Liver (tissue), 9 donors: Measurements from ENCODE around the gene MS4A6E. TPM values are rescaled to one million over a fixed set of nuclear protein-coding genes. Genes with fewer than 3 reads are reported as not detected.

Source experiments
- DNase-seq: peaks from one replicate; pipeline ENCODE4 v3.0.0-alpha.2; 2017; ENCODE audit warnings: low spot score
- H3K27ac ChIP-seq, 2 donors: one replicate each; pipeline ENCODE4 v1.7.0; 2013; ENCODE audit warnings: inconsistent platforms in 2 of 2, low read length in 2 of 2, control low read depth in 1 of 2, low read depth in 1 of 2, mild to moderate bottlenecking in 1 of 2
- H3K27me3 ChIP-seq, 4 donors: one replicate each; pipeline versions ENCODE4 v1.6.1 to v1.7.0; 2013; ENCODE audit warnings: low read length in 3 of 4, inconsistent platforms in 1 of 4, mild to moderate bottlenecking in 1 of 4, moderate library complexity in 1 of 4; ENCODE audit not compliant: control insufficient read depth in 4 of 4, insufficient read depth in 4 of 4
- H3K36me3 ChIP-seq, 4 donors: one replicate each; pipeline versions ENCODE4 v1.6.1 to v1.7.0; 2013; ENCODE audit warnings: low read length in 3 of 4, mild to moderate bottlenecking in 3 of 4, low read depth in 1 of 4, moderate library complexity in 1 of 4; ENCODE audit not compliant: control insufficient read depth in 4 of 4, insufficient read depth in 3 of 4
- H3K4me1 ChIP-seq, 4 donors: one replicate each; pipeline versions ENCODE4 v1.6.1 to v1.7.0; 2013; ENCODE audit warnings: low read length in 3 of 4, mild to moderate bottlenecking in 3 of 4, moderate library complexity in 1 of 4; ENCODE audit not compliant: control insufficient read depth in 4 of 4, insufficient read depth in 4 of 4
- H3K4me3 ChIP-seq, 3 donors: one replicate each; pipeline versions ENCODE4 v1.6.1 to v1.7.0; 2013; ENCODE audit warnings: low read length in 3 of 3, control low read depth in 1 of 3, low read depth in 1 of 3, mild to moderate bottlenecking in 1 of 3
- H3K9ac ChIP-seq, 2 donors: one replicate each; pipeline ENCODE4 v1.7.0; 2013; ENCODE audit warnings: low read length in 2 of 2, mild to moderate bottlenecking in 2 of 2, moderate library complexity in 2 of 2, control low read depth in 1 of 2, low read depth in 1 of 2
- H3K9me3 ChIP-seq, 4 donors: one replicate each; pipeline versions ENCODE4 v1.6.1 to v1.7.0; 2013; ENCODE audit warnings: low read length in 3 of 4; ENCODE audit not compliant: control insufficient read depth in 4 of 4
- ATF3 ChIP-seq: IDR thresholded peaks from 2 replicates; pipeline ENCODE4 v1.6.1; 2016; ENCODE audit warnings: antibody characterized with exemption
- CTCF ChIP-seq: fragments of 150-350 bp; IDR thresholded peaks from 2 replicates; pipeline ENCODE4 v1.5.1; 2017; ENCODE audit warnings: improper control_type of control experiment, low read depth, low read length; ENCODE audit not compliant: missing input control
- EGR1 ChIP-seq, 2 donors: IDR thresholded peaks; 2 replicates each; pipeline ENCODE4 v1.6.1; 2016 to 2018; ENCODE audit warnings: antibody characterized with exemption in 2 of 2, low read depth in 2 of 2
- FOXA1 ChIP-seq: IDR thresholded peaks from 2 replicates; pipeline ENCODE4 v1.6.1; 2016; ENCODE audit warnings: antibody characterized with exemption
- FOXA2 ChIP-seq: IDR thresholded peaks from 2 replicates; pipeline ENCODE4 v1.6.1; 2016; ENCODE audit warnings: antibody characterized with exemption
- GABPA ChIP-seq, 2 donors: IDR thresholded peaks in 1 of 2; conservative IDR thresholded peaks in 1 of 2; 2 replicates each; pipeline ENCODE4 v1.6.1; 2016; ENCODE audit warnings: antibody characterized with exemption in 2 of 2, mild to moderate bottlenecking in 1 of 2, moderate library complexity in 1 of 2
- HNF4A ChIP-seq, 2 donors: conservative IDR thresholded peaks; 2 replicates each; pipeline ENCODE4 v1.6.1; 2016; ENCODE audit warnings: antibody characterized with exemption in 2 of 2, mild to moderate bottlenecking in 2 of 2
- HNF4G ChIP-seq: IDR thresholded peaks from 2 replicates; pipeline ENCODE4 v1.6.1; 2016; ENCODE audit warnings: antibody characterized with exemption
- JUND ChIP-seq, 2 donors: IDR thresholded peaks; 2 replicates each; pipeline ENCODE4 v1.6.1; 2016; ENCODE audit warnings: antibody characterized with exemption in 2 of 2
- MAX ChIP-seq: IDR thresholded peaks from 2 replicates; pipeline ENCODE4 v1.6.1; 2016; ENCODE audit warnings: antibody characterized with exemption
- RAD21 ChIP-seq, 2 donors: IDR thresholded peaks; 2 replicates each; pipeline ENCODE4 v1.6.1; 2016; ENCODE audit warnings: antibody characterized with exemption in 2 of 2, mild to moderate bottlenecking in 2 of 2
- REST ChIP-seq: IDR thresholded peaks from 2 replicates; pipeline ENCODE4 v1.6.1; 2016; ENCODE audit warnings: antibody characterized with exemption, mild to moderate bottlenecking
- RXRA ChIP-seq, 2 donors: IDR thresholded peaks; 2 replicates each; pipeline ENCODE4 v1.6.1; 2017 to 2018; ENCODE audit warnings: antibody characterized with exemption in 2 of 2, mild to moderate bottlenecking in 1 of 2
- SP1 ChIP-seq: IDR thresholded peaks from 2 replicates; pipeline ENCODE4 v1.6.1; 2018; ENCODE audit warnings: antibody characterized with exemption, mild to moderate bottlenecking
- TAF1 ChIP-seq: conservative IDR thresholded peaks from 2 replicates; pipeline ENCODE4 v1.6.1; 2016; ENCODE audit warnings: antibody characterized with exemption, mild to moderate bottlenecking
- YY1 ChIP-seq: IDR thresholded peaks from 2 replicates; pipeline ENCODE4 v1.6.1; 2016; ENCODE audit warnings: antibody characterized with exemption, mild to moderate bottlenecking
- WGBS: extraction: QIAGEN DNeasy Blood & Tissue Kit; methylation state at CpG from one replicate; pipeline ENCODE4 v1.1.7; 2013; 5-methylcytosine and 5-hydroxymethylcytosine counted together
- polyA plus RNA-seq, 2 donors: library from polyadenylated mRNA; stranded (reverse) in 1 of 2; unstranded in 1 of 2; fragments of 200-250 nt in 1 of 2; fragments of >200 nt in 1 of 2; fragmentation: Nextera tagmentation in 1 of 2; extraction: Ambion mirVana in 1 of 2; gene quantifications; one replicate each; pipeline versions ENCODE4 v1.2.1 to v1.2.3, GENCODE V29; 2013 to 2015
- total RNA-seq, 2 donors: library from RNA; depleted of rRNA; stranded (reverse); fragments of >200 nt; gene quantifications; one replicate each; pipeline ENCODE4 v1.2.3, GENCODE V29; 2014
- donor health status: healthy.
- donor health status: healthy.
- donor health status: healthy.
- donor health status: healthy.
- donor health status: healthy.

The MS4A6E gene
- total and polyA plus RNA-seq, 4 donors, result 0.22 to 0.75 TPM; not detected in 2

GRCh38 chr11:60307507-60308195, 19.4 kb upstream of the MS4A6E start:
- H3K36me3 ChIP-seq, result no peaks in the 10 kb centered on the region
- no peak overlapping the region for H3K9ac ChIP-seq
- no peak for DNase-seq
- H3K4me1 ChIP-seq, result no peaks in the 10 kb centered on the region
- H3K9me3 ChIP-seq, result no peaks in the 10 kb centered on the region
- TF ChIP-seq GABPA (IDR thresholded peaks at IDR 0.05 in 1 of 2, conservative IDR thresholded peaks at IDR 0.05 in 1 of 2), result no peak
- TF ChIP-seq RAD21 (IDR thresholded peaks at IDR 0.05), result no peak
- no peak for TF ChIP-seq SP1
- TF ChIP-seq EGR1 (IDR thresholded peaks at IDR 0.05; ENCODE audit: low read depth in 2 of 2), result no peak
- no peak for TF ChIP-seq FOXA2
- no peak for TF ChIP-seq ATF3
- TF ChIP-seq FOXA1, result no peak
- TF ChIP-seq CTCF, result no peak
- TF ChIP-seq HNF4A (conservative IDR thresholded peaks at IDR 0.05), result no peak
- TF ChIP-seq RXRA (IDR thresholded peaks at IDR 0.05), result no peak
- no peak for TF ChIP-seq HNF4G
- no peak for TF ChIP-seq MAX
- TF ChIP-seq TAF1, result no peak
- TF ChIP-seq REST, result no peak
- no peaks in the 10 kb centered on the region for H3K27me3 ChIP-seq
- H3K27ac ChIP-seq, result no peak overlapping the region
- 79% methylated on average over 3 of the region's 3 CpGs for WGBS
- no peak overlapping the region for H3K4me3 ChIP-seq

- Histone ChIP-seq H3K4me3 (no peak overlapping the region), H3K27me3 (peaks cover 0 to 3% (median 2%) of the 10 kb centered on the region in 4 donors), H3K9ac (no peak overlapping the region), H3K27ac (no peak overlapping the region), H3K9me3 (no peaks in the 10 kb centered on the region), H3K36me3 (no peaks in the 10 kb centered on the region), H3K4me1 (no peaks in the 10 kb centered on the region)
- 47% methylated on average over 5 of the region's 5 CpGs for WGBS
- DNase-seq, result no peak
- TF ChIP-seq HNF4A (conservative IDR thresholded peaks at IDR 0.05), result no peak
- TF ChIP-seq MAX, result no peak
- TF ChIP-seq RXRA (IDR thresholded peaks at IDR 0.05), result no peak
- TF ChIP-seq YY1, result no peak
- no peak for TF ChIP-seq GABPA (IDR thresholded peaks at IDR 0.05 in 1 of 2, conservative IDR thresholded peaks at IDR 0.05 in 1 of 2)
- no peak for TF ChIP-seq SP1
- no peak for TF ChIP-seq JUND (IDR thresholded peaks at IDR 0.05)
- TF ChIP-seq EGR1 (IDR thresholded peaks at IDR 0.05; ENCODE audit: low read depth in 2 of 2), result no peak
These were observed 16.6 kb upstream of the MS4A6E start for GRCh38 chr11:60310407-60310998.
